LNCaP clone FGC (cell line): Measurements from ENCODE around the gene POLR1F.

Source experiments
- DNase-seq: peaks from one replicate; pipeline ENCODE4 v3.0.0-alpha.2; 2011; ENCODE audit warnings: low read depth
- H3K4me3 ChIP-seq: 2 replicates; pipeline ENCODE4 v1.5.1; 2011; ENCODE audit warnings: mild to moderate bottlenecking, low read depth, low read length, control low read depth
- TF ChIP-seq, protein P1 (sequence below): IDR thresholded peaks from 2 replicates; pipeline ENCODE4 v1.5.1; 2012; ENCODE audit warnings: mild to moderate bottlenecking; ENCODE audit not compliant: control insufficient read depth, insufficient read depth; ENCODE audit errors: extremely low read depth

The POLR1F gene

DNA sequence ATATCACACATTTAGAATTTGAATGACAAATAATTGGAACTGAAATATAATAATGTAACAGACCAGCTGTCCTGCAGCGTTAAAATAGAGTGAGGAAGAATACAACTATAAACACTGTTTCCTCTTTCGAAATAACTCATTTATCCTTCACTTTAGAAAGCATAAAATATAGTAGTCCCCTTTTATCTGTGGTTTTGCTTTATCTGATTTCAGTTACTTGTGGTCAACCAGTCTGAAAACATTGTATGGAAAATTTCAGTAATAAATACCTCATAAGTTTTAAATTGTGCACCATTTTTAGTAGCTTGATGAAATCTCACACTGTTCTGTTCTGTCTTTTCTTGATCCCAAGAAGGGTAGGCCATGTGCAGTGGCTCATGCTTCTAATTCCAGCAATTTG lies 31.7 kb downstream of the POLR1F start:
- TF ChIP-seq, protein P1, sequence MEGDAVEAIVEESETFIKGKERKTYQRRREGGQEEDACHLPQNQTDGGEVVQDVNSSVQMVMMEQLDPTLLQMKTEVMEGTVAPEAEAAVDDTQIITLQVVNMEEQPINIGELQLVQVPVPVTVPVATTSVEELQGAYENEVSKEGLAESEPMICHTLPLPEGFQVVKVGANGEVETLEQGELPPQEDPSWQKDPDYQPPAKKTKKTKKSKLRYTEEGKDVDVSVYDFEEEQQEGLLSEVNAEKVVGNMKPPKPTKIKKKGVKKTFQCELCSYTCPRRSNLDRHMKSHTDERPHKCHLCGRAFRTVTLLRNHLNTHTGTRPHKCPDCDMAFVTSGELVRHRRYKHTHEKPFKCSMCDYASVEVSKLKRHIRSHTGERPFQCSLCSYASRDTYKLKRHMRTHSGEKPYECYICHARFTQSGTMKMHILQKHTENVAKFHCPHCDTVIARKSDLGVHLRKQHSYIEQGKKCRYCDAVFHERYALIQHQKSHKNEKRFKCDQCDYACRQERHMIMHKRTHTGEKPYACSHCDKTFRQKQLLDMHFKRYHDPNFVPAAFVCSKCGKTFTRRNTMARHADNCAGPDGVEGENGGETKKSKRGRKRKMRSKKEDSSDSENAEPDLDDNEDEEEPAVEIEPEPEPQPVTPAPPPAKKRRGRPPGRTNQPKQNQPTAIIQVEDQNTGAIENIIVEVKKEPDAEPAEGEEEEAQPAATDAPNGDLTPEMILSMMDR, result no peak
- DNase-seq, result no peak
- H3K4me3 ChIP-seq, result no peak overlapping the region

DNA sequence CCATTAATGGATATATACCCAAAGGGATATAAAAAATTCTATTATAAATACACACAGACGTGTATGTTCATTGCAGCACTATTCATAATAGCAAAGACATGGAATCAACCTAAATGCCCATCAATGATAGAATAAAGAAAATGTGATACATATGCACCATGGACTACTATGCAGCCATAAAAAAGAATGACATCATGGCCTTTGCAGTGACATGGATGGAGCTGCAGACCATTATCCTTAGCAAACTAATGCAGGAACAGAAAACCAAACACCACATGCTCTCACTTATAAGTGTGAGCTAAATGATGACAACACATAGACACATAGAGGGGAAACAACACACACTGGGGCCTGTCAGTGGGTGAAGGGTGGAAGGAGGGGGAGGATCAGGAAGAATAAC lies 33.0 kb downstream of the POLR1F start:
- no peak for DNase-seq
- TF ChIP-seq, protein P1, result no peak
- H3K4me3 ChIP-seq, result no peak overlapping the region

DNA sequence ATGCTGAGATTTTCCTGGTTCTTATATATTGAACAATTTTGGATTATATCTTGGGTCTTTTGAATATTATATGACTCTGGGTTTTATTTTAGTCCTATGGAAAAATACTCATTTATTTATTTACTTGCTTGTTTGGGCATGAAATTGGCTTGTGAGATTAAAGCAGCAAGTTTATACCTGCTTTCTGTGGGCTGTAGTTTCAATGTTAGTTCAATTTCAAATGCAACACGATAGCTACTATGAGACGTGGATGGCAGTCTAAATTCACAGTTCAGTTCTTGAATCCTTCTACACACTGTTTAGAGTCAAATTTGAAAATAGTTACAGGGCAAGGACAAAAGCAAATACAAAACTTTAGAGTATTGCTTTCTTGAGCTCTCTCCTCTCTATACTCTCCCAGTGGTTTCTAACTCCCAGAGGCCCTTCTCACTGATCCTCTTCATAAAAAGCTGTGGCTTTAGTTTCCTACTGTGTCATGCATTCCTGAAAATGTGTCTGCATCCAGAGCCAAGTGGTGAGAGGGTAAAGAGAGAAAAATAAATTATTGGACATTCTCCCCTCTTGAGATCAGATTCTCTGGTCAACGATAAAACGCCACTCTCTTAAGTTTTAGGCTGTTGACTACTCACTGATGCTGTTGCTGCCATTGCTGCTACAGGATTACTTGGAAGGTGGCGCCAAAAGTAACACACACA lies 34.4 kb downstream of the POLR1F start:
- TF ChIP-seq, protein P1, result no peak
- DNase-seq, result no peak
- H3K4me3 ChIP-seq, result no peak overlapping the region

DNA sequence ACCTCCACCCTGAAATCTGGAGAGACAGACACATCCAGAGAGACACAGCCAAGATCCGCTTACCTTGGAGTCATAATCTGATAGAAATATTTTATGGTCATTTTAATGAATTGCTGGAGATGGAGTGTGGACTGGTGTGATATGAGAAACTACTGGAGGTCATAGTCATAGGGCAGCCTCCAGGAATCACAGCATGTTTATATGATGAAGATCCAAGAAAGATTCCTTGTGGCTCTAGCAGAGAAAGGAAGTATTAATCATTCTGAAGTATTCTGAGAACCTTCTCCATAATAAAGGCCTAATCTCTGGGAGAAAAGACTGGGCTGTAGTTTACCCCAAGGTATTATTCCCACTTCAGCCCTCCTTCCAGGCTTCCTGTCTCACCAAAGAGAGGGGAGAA lies 38.0 kb downstream of the POLR1F start:
- DNase-seq, result no peak
- H3K4me3 ChIP-seq, result no peak overlapping the region
- TF ChIP-seq, protein P1, result no peak

DNA sequence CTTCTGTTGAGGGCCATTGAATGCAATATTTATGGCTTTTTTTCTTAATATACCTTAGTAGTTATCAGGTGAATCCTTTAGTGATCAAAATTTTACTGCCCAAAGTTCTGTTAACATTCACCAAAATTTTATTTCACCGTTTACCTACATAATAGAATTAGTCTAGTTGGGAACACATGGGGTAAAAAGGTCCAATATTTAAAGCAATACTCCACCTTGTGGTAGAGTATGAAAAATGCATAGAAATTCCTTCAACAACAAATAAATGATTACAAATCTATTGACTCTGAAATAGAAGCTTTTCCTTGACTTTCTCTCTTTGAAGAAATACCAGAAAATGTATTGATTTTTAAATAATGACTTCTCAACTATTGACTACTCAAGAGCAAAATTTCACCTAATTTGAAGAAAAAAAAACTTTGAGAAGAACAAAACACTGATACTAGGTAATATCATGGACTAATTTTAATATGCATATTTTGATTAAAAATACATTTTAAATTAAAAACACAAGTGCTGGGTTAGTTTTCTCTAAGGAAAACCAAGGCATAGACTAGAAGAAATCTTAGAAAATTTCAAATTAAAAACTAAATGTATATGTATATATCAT lies 43.3 kb downstream of the POLR1F start:
- TF ChIP-seq, protein P1, result peak; percentile 59
- no peak overlapping the region for H3K4me3 ChIP-seq
- peak; percentile 23 for DNase-seq

DNA sequence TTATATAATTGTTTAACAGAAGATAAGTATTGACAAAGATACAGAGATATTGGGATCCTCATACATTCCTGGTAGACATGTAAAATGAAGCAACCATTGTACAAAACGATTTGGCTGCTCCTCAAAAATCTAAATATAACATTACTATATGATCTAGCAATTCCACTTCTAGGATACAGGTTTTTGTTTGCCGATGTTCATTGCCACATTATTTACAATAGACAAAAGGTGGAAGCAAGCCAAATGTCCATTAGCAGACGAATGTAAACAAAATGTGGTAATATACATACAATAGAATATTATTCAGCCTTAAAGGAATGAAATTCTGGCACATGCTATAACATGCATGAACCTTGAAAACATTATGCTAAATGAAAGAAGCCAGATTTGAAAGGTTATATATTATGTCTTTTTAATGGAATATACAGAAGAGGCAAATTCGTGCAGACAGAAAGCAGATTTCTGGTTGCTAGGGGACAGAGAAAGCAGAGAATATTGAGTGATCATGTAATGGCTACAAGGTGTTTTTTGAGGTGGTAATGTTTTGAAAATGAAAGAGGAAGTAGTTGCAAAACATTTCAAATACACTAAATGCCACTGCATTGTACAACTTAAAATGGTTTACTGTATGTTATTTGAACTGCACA lies 44.9 kb downstream of the POLR1F start:
- peak; percentile 89 for DNase-seq
- no peak overlapping the region for H3K4me3 ChIP-seq
- TF ChIP-seq, protein P1, result no peak
